NCI-H82 treated with DMSO at 0.1 percent for 48 hours (cell line): ENCODE results near the gene GCHFR.

Experiments used
- DNase-seq: peaks from one replicate; lab custom pipeline; 2025; ENCODE audit not compliant: unreplicated experiment; lab: John Stamatoyannopoulos, UW

Gene GCHFR

DNA sequence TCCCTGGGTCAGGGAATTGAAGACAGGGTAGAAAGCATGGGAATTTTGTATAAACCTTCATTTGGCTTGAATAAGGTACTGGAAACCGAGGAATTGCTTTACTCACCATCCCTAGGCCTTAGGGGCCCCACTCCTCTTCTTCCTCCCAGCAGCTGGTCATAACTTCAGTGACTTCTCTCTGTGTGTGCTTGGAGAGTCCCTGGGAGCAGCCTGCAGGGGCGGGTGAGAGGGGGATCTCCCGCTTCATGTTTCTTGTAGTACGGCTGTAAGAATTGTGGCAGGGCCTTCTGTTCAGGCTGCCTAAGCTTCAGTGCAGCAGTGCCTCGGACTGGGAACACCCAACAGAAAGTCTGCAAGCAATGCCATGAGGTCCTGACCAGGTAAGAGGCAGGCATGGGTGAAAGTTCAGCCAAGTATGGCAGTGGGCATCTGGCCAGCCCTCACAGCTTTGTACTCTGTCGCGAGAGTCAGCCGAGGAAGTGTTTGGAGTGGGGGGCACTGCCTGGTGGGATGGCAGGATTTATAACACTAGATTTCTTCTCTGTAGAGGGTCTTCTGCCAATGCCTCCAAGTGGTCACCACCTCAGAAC lies 45.1 kb downstream of the GCHFR start:
- DNase-seq: no peak

DNA sequence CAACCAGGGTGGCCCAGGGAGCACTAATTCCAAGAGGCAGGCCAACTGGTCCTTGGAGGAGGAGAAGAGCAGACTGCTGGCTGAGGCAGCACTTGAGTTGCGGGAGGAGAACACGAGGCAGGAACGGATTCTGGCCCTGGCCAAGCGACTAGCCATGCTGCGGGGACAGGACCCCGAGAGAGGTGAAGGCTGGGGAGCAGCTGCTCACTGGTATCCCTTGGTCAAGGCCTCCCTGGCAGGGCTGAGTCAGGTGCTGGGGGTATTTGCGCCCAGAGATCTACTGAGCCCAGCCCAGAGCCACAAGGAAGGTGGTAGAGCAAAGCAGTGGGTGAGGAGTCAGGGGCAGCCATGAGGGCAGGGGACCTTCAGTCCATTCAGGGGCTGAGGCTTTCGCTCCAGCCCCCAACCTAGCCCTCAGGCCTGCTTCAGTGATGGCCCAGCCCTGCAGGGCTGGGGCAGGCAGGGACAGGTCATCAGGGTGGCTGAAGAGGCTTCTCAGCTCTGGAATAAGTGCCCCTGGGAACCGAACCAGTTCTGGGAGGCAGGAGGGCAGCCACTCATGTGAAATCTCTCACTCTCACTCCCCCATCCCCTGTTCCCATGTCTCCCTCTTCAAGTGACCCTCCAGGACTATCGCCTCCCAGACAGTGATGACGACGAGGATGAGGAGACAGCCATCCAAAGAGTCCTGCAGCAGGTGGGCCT lies 49.0 kb downstream of the GCHFR start:
- no peak for DNase-seq

GRCh38 chr15:40815042-40815698 lies 51.3 kb downstream of the GCHFR start:
- peak; percentile 15 for DNase-seq
